Activated CD4-positive, alpha-beta memory T cell treated with anti-CD3 and anti-CD28 coated beads, Interleukin-2, amount 10 ng/mL, durations not matched to agents 7 days and 5 days (primary cell): ENCODE data around the gene C1QTNF3. TPM values are rescaled to one million over a fixed set of nuclear protein-coding genes. Genes with fewer than 3 reads are reported as not detected.

Experiments used
- CTCF ChIA-PET: fragments of 350-600 bp; sonication (Branson Sonifier 250); formaldehyde crosslinking; loops from one replicate; lab custom pipeline; 2021; ENCODE audit warnings: antibody characterized with exemption, inconsistent platforms; lab: Charles Lee
- POLR2A ChIA-PET: fragments of 350-600 bp; sonication (Branson Sonifier 250); formaldehyde crosslinking; loops from one replicate; lab custom pipeline; 2021; ENCODE audit warnings: antibody characterized with exemption; lab: Charles Lee
- DNase-seq: peaks from one replicate; pipeline ENCODE4 v3.0.0-alpha.2; 2020
- H3K27ac Mint-ChIP-seq: one replicate; pipeline ENCODE4 v1.8.0; 2021; ENCODE audit warnings: mild to moderate bottlenecking, mixed read lengths
- H3K27me3 Mint-ChIP-seq: one replicate; pipeline ENCODE4 v1.8.0; 2021; ENCODE audit warnings: mixed read lengths
- H3K36me3 Mint-ChIP-seq: one replicate; pipeline ENCODE4 v1.8.0; 2021; ENCODE audit warnings: low read depth, mixed read lengths
- H3K4me1 Mint-ChIP-seq: one replicate; pipeline ENCODE4 v1.8.0; 2021; ENCODE audit warnings: mixed read lengths
- H3K4me3 Mint-ChIP-seq: one replicate; pipeline ENCODE4 v1.8.0; 2021; ENCODE audit warnings: mild to moderate bottlenecking, mixed read lengths
- H3K9me3 Mint-ChIP-seq: one replicate; pipeline ENCODE4 v1.8.0; 2021; ENCODE audit warnings: mixed read lengths
- total RNA-seq, 2 experiments: library from RNA; stranded (reverse); gene quantifications; one replicate each; pipeline ENCODE4 v1.2.3, GENCODE V29; 2021

C1QTNF3 gene
- total RNA-seq, 2 experiments from 2014 or later = 2.5 to 3.3 TPM

DNA sequence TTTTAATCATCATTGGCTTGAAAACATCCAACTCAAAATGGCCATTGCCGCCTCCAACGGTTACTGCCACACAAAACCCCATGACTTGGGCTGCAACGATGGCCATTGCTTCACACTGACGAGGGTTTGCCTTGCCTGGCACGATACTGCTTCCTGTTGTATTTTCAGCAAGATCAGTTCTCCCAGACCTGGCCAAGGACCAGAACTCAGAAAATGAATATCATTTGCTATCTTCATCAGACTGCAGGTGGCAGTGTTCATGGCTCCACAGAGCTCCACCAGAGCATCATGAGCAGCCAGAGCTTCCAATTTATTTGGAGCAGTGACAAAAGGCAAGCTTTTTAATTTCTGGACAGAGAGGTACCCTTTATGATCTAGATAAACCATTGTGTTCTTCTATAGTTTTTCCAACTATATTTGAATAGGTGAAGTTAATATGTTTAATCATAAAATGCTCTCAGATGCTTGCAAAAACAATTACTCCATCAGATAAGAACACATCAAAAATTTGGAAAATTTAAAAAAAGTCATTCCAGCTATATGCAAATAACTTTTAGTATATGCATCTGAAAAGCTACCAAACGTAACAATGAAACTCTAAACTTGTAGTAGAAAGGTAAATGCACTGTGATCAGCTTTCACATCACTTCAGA, 45.6 kb downstream of the C1QTNF3 start:
- H3K9me3 Mint-ChIP-seq = no peaks in the 10 kb centered on the region
- POLR2A ChIA-PET = interaction anchor here (1.5 kb wide), 1 partner anchor 11 kb away, joined by 5 read pairs; no protein-coding TSS in a partner anchor

DNA sequence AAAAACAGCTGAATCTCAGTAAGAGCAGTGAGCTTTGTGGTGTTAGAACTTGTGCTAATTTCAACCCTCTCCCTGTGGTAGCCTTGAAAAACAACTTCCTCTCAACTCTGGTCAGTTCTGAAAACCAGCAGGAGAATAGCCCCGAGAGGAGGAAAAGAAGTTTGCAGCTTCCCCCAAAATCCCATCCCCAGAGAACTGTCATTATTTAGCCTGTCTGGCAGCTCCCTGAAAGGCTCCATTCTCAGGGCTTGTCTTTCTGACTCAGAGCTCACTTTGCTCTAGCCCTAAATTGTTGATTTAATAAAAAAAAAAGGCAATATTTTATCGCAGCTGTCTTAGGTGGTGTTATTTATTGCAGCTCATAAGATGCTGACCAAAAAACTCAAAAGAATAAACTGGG, 47.1 kb downstream of the C1QTNF3 start:
- POLR2A ChIA-PET = interaction anchor here (1.0 to 1.4 kb wide), 2 partner anchors 26 to 555 kb away, joined by 3 to 4 read pairs; partner anchors contain the start of gene TARS1
- CTCF ChIA-PET = interaction anchor here (1.2 to 4.1 kb wide), 6 partner anchors 11 to 60 kb away, joined by 4 to 16 read pairs (median 7); no protein-coding TSS in a partner anchor
- Mint-ChIP-seq H3K27ac (no peak overlapping the region), H3K36me3 (peaks cover 11% of the 10 kb centered on the region), H3K9me3 (no peaks in the 10 kb centered on the region), H3K4me3 (no peak overlapping the region), H3K27me3 (no peaks in the 10 kb centered on the region), H3K4me1 (peaks cover 30% of the 10 kb centered on the region)
- DNase-seq = no peak

More for the DNA sequence above, 45.6 kb downstream of the C1QTNF3 start:
- no peaks in the 10 kb centered on the region for H3K27me3 Mint-ChIP-seq
- H3K36me3 Mint-ChIP-seq = peaks cover 11% of the 10 kb centered on the region
- peak; percentile 32 for DNase-seq
- H3K4me1 Mint-ChIP-seq = peaks cover 30% of the 10 kb centered on the region
- CTCF ChIA-PET = interaction anchor here (0.8 to 4.1 kb wide), 12 partner anchors 9 to 488 kb away, joined by 3 to 16 read pairs (median 6); partner anchors contain the start of gene AMACR
- H3K4me3 Mint-ChIP-seq = no peak overlapping the region
- no peak overlapping the region for H3K27ac Mint-ChIP-seq

DNA sequence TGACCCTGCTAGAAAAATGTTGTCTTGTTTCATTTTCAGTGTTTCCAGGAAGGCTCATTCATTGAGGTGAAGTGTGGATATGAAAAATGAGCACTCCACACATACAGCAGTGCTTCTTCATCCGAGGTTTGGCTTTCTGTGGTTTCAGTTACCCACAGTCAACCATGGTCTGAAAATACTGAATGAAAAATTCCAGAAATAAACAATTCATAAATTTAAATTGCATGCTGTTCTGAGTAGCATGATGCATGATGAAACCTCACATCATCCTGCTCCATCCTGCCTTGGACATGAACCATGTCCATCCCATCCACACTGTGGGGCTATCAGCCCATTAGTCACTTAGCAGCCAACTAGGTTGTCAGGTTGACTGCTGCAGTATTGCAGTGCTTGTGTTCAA, 48.2 kb downstream of the C1QTNF3 start:
- H3K4me1 Mint-ChIP-seq = peaks cover 30% of the 10 kb centered on the region
- peaks cover 11% of the 10 kb centered on the region for H3K36me3 Mint-ChIP-seq
- H3K4me3 Mint-ChIP-seq = no peak overlapping the region
- POLR2A ChIA-PET = no interaction called here
- CTCF ChIA-PET = no interaction called here
- H3K9me3 Mint-ChIP-seq = no peaks in the 10 kb centered on the region
- no peaks in the 10 kb centered on the region for H3K27me3 Mint-ChIP-seq
- no peak for DNase-seq
- peak overlapping the region; percentile 9 for H3K27ac Mint-ChIP-seq

DNA sequence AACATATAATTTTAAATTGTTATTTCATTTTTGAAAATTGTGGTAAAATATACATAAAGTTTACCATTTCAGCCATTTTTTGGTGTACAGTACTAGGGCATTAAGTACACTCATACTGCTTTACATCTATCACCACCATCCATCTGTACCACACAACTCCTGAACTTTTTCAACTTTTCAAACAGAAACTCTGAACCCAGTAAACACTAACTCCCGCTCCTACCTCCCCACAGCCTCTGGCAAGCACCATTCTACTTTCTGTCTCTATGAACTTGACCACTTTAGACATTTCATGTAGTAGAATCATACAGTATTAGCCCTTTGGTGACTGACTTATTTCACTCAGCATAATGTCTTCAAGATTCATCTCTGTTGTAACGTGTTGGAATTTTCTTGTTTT, 50.1 kb downstream of the C1QTNF3 start:
- peaks cover 6% of the 10 kb centered on the region for H3K9me3 Mint-ChIP-seq
- no peak overlapping the region for H3K4me3 Mint-ChIP-seq
- H3K4me1 Mint-ChIP-seq = peaks cover 30% of the 10 kb centered on the region
- no peak for DNase-seq
- ChIA-PET POLR2A (no interaction called here), CTCF (no interaction called here)
- H3K27ac Mint-ChIP-seq = no peak overlapping the region
- H3K36me3 Mint-ChIP-seq = peaks cover 27% of the 10 kb centered on the region
- H3K27me3 Mint-ChIP-seq = no peaks in the 10 kb centered on the region

DNA sequence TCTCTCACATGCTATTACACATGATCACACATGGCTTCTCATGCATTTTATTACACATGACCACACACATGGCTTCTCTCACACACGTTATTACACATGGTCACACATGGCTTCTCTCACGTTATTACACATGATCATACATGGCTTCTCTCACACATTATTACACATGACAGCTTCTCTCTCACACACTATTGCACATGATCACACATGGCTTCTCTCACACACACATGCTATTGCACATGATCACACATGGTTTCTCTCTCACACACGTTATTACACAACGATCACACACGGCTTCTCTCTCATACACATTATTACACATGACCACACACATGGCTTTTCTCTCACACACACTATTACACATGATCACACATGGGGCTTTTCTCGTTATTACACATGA, 57.6 kb downstream of the C1QTNF3 start:
- H3K4me3 Mint-ChIP-seq = no peak overlapping the region
- H3K36me3 Mint-ChIP-seq = peaks cover 22% of the 10 kb centered on the region
- no peaks in the 10 kb centered on the region for H3K27me3 Mint-ChIP-seq
- POLR2A ChIA-PET = no interaction called here
- H3K4me1 Mint-ChIP-seq = no peaks in the 10 kb centered on the region
- peaks cover 6% of the 10 kb centered on the region for H3K9me3 Mint-ChIP-seq
- CTCF ChIA-PET = no interaction called here
- H3K27ac Mint-ChIP-seq = no peak overlapping the region
- no peak for DNase-seq

DNA sequence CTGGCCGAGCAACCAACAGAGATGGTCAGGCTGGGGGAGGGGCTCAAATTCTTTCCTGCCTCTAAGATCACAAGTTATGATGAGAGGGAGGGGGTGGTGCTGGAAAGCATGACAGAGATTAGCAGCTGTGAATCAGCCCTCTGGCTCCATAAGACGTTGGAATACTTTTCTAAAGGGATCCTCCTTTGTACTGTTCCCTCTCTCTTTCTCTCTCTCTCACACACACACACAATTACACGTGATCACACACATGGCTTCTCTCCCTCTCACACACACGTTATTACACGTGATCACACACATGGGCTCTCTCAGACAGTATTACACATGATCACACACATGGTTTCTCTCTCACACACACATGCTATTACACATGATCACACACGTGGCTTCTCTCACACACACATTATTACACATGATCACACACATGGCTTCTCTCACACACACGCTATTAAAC, 58.3 kb downstream of the C1QTNF3 start, which contains the start of gene SLC45A2:
TSS of gene SLC45A2 (minus strand) at position 23 of the 454 bp plus-strand sequence. CDS start 110 bp downstream, outside the sequence.
- ChIA-PET POLR2A (no interaction called here), CTCF (no interaction called here)
- no peak for DNase-seq
- H3K27ac Mint-ChIP-seq = no peak within 1 kb of the TSS
- peaks cover 22% of the 10 kb centered on the region for H3K36me3 Mint-ChIP-seq
- no peak within 1 kb of the TSS for H3K4me3 Mint-ChIP-seq
- H3K9me3 Mint-ChIP-seq = peaks cover 6% of the 10 kb centered on the region
- no peaks in the 10 kb centered on the region for H3K27me3 Mint-ChIP-seq
- no peaks in the 10 kb centered on the region for H3K4me1 Mint-ChIP-seq

DNA sequence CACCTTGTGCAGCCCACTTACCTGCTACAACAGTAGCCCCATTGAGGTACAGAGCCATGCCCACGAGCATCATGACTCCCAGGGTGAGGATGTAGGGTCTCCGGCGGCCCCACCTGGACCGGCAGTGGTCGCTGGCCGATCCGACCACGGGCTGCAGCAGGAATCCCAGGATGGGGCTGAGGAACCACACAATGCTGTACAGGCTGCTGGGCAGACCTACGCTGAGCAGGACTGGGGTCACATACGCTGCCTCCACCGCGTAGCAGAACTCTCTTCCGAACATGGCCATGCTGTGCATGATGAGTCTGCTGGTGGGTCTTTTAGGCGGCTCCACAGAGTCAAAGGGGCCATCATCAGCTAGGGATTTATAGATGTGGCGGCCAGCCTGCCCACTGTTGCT, 58.8 kb downstream of the C1QTNF3 start:
- H3K9me3 Mint-ChIP-seq = peaks cover 6% of the 10 kb centered on the region
- DNase-seq = no peak
- H3K36me3 Mint-ChIP-seq = peaks cover 19% of the 10 kb centered on the region
- H3K4me1 Mint-ChIP-seq = no peaks in the 10 kb centered on the region
- H3K27ac Mint-ChIP-seq = no peak overlapping the region
- no peak overlapping the region for H3K4me3 Mint-ChIP-seq
- POLR2A ChIA-PET = no interaction called here
- CTCF ChIA-PET = no interaction called here
- H3K27me3 Mint-ChIP-seq = no peaks in the 10 kb centered on the region

DNA sequence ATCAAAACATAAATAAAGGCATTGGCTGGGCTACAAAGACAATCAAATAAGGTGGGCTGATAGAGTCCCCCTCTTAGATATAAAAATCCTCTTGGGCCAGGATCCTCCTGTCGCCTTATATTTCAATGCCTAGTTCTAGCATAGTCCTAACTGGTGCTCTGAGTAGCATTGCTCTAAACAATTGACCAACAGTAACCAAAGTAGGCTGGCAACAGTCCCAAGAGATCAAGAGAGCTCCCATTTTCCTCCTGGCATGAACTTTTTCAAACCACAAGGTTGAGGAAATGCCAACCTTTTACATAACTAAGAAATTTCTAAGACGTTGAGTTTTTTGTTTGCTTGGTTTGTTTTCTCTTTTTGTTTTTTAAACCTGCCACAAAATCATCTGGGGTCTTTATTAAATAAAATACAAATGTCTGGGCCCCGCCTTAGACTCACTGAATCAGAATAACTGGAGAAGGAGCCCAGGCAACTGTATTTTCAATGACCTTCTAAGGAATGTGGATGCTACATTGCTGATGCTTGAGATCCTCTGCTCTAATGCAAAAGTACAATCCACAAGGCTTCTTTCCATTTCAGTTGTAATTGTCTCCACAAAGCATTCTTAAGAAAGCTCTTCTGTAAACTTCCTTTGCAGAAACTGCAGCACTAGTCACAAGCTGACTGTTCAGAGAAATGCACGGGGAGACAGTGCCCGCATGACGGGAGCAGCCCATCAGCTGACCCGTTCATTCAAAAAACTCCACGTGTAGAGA, 61.4 kb downstream of the C1QTNF3 start:
- Mint-ChIP-seq H3K36me3 (no peaks in the 10 kb centered on the region), H3K4me3 (no peak overlapping the region), H3K27ac (no peak overlapping the region), H3K4me1 (no peaks in the 10 kb centered on the region), H3K9me3 (no peaks in the 10 kb centered on the region), H3K27me3 (no peaks in the 10 kb centered on the region)
- CTCF ChIA-PET = interaction anchor here (1.1 kb wide), 1 partner anchor 12 kb away, joined by 5 read pairs; no protein-coding TSS in a partner anchor
- POLR2A ChIA-PET = no interaction called here
- DNase-seq = no peak

DNA sequence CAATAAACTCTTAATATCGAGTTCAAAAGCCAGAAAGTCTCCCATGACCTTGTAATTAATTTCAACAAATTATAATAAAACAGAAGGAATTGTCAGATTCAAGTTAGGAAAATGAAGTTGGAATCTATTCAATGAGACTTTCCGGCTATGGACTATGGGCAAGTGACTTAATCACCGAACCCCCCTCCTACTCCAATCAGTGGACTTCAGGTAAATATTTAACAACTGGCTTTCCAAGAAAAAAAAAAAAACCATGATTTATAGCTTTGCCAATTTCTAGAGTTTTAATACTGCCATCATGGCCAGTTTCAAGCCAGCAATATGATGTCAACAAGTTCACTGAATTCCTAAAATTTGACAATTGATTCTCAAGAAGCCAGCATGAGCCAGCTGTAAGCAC, 63.0 kb downstream of the C1QTNF3 start:
- no peaks in the 10 kb centered on the region for H3K36me3 Mint-ChIP-seq
- no peak overlapping the region for H3K4me3 Mint-ChIP-seq
- H3K9me3 Mint-ChIP-seq = no peaks in the 10 kb centered on the region
- H3K4me1 Mint-ChIP-seq = no peaks in the 10 kb centered on the region
- no peak overlapping the region for H3K27ac Mint-ChIP-seq
- ChIA-PET POLR2A (no interaction called here), CTCF (no interaction called here)
- no peaks in the 10 kb centered on the region for H3K27me3 Mint-ChIP-seq
- DNase-seq = no peak

DNA sequence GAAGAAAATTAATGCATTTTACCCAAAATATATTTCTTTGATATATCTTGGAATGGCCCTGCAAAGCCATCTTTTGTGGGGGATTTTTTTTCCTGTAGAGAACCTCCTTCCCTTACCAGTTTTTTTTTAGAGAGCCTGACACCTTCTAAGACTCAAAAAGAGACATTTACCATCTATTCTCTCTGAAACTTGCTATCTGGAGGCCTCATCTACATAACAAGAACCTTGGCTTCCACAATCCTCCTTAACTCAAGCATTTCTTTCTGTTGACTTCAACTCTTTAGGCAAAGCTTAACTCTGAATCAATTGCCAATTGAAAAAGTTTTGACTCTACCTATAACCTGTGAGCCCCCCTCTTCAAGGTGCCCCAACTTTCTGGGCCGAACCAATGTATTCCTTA, 64.7 kb downstream of the C1QTNF3 start:
- H3K27me3 Mint-ChIP-seq = no peaks in the 10 kb centered on the region
- H3K27ac Mint-ChIP-seq = no peak overlapping the region
- POLR2A ChIA-PET = no interaction called here
- DNase-seq = no peak
- H3K4me1 Mint-ChIP-seq = peaks cover 3% of the 10 kb centered on the region
- H3K9me3 Mint-ChIP-seq = no peaks in the 10 kb centered on the region
- CTCF ChIA-PET = interaction anchor here (1.3 kb wide), 1 partner anchor 8 kb away, joined by 3 read pairs; no protein-coding TSS in a partner anchor
- H3K4me3 Mint-ChIP-seq = no peak overlapping the region
- no peaks in the 10 kb centered on the region for H3K36me3 Mint-ChIP-seq

DNA sequence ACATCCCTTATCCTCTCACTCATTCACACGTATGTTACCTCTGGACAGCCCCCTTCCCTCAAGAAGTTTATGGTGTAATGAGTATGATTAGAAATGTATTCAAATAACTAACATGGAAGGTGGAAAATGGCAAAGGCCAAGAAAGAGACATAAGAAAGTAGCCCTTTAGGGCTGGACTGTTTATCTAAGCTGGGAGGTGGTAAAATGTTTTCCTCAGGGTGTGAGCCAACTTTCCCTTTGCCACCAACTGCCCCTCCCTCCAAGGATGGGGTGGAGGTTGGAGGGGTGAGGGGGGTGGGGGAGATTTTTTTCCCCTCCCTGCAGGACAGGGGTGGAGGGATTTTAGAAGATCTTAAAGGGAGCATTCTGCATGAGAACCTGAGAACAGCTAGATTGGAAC, 66.7 kb downstream of the C1QTNF3 start:
- H3K36me3 Mint-ChIP-seq = no peaks in the 10 kb centered on the region
- no peak for DNase-seq
- H3K9me3 Mint-ChIP-seq = no peaks in the 10 kb centered on the region
- ChIA-PET POLR2A (no interaction called here), CTCF (no interaction called here)
- no peak overlapping the region for H3K4me3 Mint-ChIP-seq
- no peaks in the 10 kb centered on the region for H3K27me3 Mint-ChIP-seq
- peaks cover 10% of the 10 kb centered on the region for H3K4me1 Mint-ChIP-seq
- H3K27ac Mint-ChIP-seq = no peak overlapping the region

DNA sequence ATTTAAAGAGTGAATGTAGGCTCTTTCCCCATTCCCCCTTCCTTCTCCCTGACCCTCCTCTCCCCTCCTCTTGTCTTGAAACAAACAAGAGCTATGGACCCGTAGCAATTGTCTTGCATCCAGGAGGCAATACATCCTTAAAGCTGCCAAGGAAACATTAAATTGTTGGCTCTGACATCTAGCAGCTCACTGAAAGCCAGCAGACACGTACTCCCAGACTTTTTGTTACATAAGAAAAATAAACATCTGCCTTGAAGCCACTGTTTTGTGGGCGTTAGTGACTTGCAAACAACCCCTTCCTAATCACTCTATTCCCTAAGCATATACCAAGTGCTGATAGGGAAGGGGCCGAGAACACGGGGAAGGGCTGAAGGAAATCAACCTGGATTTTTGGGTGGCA, 67.2 kb downstream of the C1QTNF3 start:
- Mint-ChIP-seq H3K9me3 (no peaks in the 10 kb centered on the region), H3K27ac (no peak overlapping the region), H3K27me3 (no peaks in the 10 kb centered on the region), H3K36me3 (no peaks in the 10 kb centered on the region), H3K4me3 (no peak overlapping the region), H3K4me1 (peaks cover 10% of the 10 kb centered on the region)
- ChIA-PET POLR2A (no interaction called here), CTCF (interaction anchor here (0.6 kb wide), 1 partner anchor 41 kb away, joined by 3 read pairs; no protein-coding TSS in a partner anchor)
- DNase-seq = no peak

DNA sequence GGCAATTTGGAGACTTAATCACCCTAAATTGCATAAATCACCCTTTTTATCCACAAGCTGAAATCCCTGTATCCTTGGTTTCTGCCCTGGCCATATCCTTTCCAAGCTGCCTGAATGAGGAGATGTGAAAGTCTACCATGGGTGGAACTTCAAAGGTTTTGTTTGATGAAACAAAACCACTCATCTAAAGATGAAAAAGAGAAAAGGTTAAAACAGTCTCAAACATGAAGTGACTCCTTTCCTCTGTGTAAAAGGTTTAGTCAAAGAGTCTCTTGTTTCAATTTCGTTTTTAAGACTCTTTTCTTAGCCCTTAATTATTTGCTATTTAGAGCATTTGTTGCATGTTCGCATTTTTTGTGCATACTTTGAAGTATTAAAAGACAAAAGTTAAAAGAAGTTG, 69.7 kb downstream of the C1QTNF3 start:
- Mint-ChIP-seq H3K9me3 (no peaks in the 10 kb centered on the region), H3K27ac (no peak overlapping the region), H3K36me3 (no peaks in the 10 kb centered on the region), H3K4me1 (peaks cover 12% of the 10 kb centered on the region), H3K27me3 (no peaks in the 10 kb centered on the region), H3K4me3 (no peak overlapping the region)
- ChIA-PET CTCF (no interaction called here), POLR2A (no interaction called here)
- no peak for DNase-seq
